Medulla oblongata (tissue), 1 donor: ENCODE results near the gene REG3G.
A peak's percentile ranks its signal among the peaks of the same experiment; 100 is the strongest.

Experiments used
- DNase-seq: peaks from one replicate; pipeline ENCODE4 v3.0.0-alpha.2; 2015; ENCODE audit errors: extremely low spot score

The REG3G gene

GRCh38 chr2:79025421-79025820, at the start of gene REG3G:
TSS of gene REG3G (plus strand) at chr2:79025702. CDS start at chr2:79026094, 392 bp downstream.
- DNase-seq: no peak

- peak; percentile 57 for DNase-seq
Measured at GRCh38 chr2:78977661-78978145, 47.8 kb upstream of the REG3G start.

GRCh38 chr2:78978340-78978739, 47.2 kb upstream of the REG3G start:
- no peak for DNase-seq

GRCh38 chr2:78979380-78980151, 45.9 kb upstream of the REG3G start:
- peak; percentile 81 for DNase-seq

- no peak for DNase-seq
Measured at GRCh38 chr2:78980152-78980465, 45.4 kb upstream of the REG3G start.

GRCh38 chr2:78980871-78981270, 44.6 kb upstream of the REG3G start:
- no peak for DNase-seq

- DNase-seq: no peak
Measured at GRCh38 chr2:78982638-78983330, 42.7 kb upstream of the REG3G start.

- no peak for DNase-seq
Measured at GRCh38 chr2:78984386-78984785, 41.1 kb upstream of the REG3G start.

GRCh38 chr2:78985558-78985957, 39.9 kb upstream of the REG3G start:
- DNase-seq: no peak

- no peak for DNase-seq
Measured at GRCh38 chr2:78989051-78989450, 36.5 kb upstream of the REG3G start.

GRCh38 chr2:78992451-78992806, 33.1 kb upstream of the REG3G start:
- peak; percentile 33 for DNase-seq

GRCh38 chr2:78992807-78993517, 32.5 kb upstream of the REG3G start:
- DNase-seq: no peak

- no peak for DNase-seq
Measured at GRCh38 chr2:78993518-78994148, 31.9 kb upstream of the REG3G start.

- no peak for DNase-seq
Measured at GRCh38 chr2:78994789-78995188, 30.7 kb upstream of the REG3G start.

GRCh38 chr2:78999406-78999805, 26.1 kb upstream of the REG3G start:
- no peak for DNase-seq

GRCh38 chr2:79000008-79000576, 25.4 kb upstream of the REG3G start:
- DNase-seq: peak; percentile 22

- no peak for DNase-seq
Measured at GRCh38 chr2:79001285-79001684, 24.2 kb upstream of the REG3G start.

GRCh38 chr2:79004680-79005079, 20.8 kb upstream of the REG3G start:
- no peak for DNase-seq

GRCh38 chr2:79005216-79005615, 20.3 kb upstream of the REG3G start:
- DNase-seq: no peak

GRCh38 chr2:79009388-79009787, 16.1 kb upstream of the REG3G start:
- DNase-seq: no peak

- DNase-seq: no peak
Measured at GRCh38 chr2:79011496-79011895, 14.0 kb upstream of the REG3G start.

GRCh38 chr2:79013629-79014028, 11.9 kb upstream of the REG3G start:
- no peak for DNase-seq
